Fibroblast of skin of left biceps (primary cell): Measurements from ENCODE around the gene SH3BP4.
A peak's percentile ranks its signal among the peaks of the same experiment; 100 is the strongest.
"Not testable (repeated sequence)": the region's sequence is repeated elsewhere in the genome, so short reads cannot be mapped to it uniquely, and the experiment has no call there.

Experiments used
- DNase-seq, 2 experiments: peaks; one replicate each; pipeline ENCODE4 v3.0.0-alpha.2; 2013; ENCODE audit warnings: low read depth in 2 of 2

The SH3BP4 gene

GRCh38 chr2:235010117-235010714 lies 58.4 kb downstream of the SH3BP4 start:
- DNase-seq = no peak

GRCh38 chr2:235011607-235011928 lies 59.8 kb downstream of the SH3BP4 start:
- no peak for DNase-seq

- DNase-seq = no peak
Observed at GRCh38 chr2:235011929-235012631, 60.3 kb downstream of the SH3BP4 start.

DNA sequence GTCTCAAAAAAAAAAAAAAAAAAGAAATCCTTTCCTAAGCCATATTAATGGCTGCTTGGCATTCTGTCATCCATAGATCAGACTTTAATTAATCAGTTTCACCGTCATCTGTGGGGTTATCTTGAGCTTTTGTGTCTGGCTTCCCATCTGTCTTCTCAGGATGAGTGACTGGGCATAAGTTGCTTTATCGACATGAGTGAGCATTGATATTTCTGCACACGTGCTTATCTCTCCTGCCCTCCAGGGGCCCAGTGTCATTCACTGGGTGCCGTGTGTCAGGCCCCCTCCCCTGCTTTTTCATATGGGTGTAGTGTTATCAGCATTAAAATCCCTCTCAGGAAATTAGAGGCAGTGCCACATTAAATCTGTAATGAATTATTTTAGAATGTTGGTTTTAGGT lies 65.6 kb downstream of the SH3BP4 start:
- DNase-seq = no peak

DNA sequence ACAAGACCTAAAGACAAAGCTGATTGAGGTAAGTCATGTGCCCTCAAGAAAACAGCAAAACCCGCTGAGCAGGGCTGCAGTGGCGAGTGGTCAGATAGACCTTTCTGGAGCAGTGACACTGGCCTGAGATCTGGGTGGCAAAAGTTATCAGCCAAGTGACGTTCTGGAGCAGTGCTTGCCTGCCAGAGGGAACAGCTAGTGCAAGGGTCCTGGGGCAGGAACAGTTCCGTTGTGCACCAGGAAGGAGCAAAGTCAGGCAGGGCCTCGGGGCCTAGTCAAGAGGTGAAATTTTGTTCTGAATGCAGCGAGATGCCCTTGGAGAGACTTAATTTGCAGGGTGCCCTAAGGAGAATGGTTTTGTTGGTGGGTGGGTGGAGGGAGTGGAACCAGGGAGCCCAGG lies 67.0 kb downstream of the SH3BP4 start:
- no peak for DNase-seq

DNA sequence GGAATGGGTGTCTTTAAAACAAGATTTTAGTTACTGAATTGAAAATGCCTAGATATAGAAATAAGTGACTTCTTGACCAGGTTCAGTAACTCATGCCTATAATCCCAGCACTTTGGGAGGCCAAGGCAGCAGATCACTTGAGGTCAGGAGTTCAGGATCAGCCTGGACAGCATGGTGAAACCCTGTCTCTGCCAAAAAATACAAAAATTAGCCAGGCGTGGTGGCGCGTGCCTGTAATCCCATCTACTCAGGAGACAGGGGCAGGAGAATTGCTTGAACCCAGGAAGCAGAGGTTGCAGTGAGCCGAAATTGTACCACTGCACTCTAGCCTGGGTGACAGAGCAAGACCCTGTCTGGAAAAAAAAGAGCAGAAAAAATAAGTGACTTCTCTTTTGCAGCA lies 68.3 kb downstream of the SH3BP4 start:
- DNase-seq = not testable (repeated sequence)

DNA sequence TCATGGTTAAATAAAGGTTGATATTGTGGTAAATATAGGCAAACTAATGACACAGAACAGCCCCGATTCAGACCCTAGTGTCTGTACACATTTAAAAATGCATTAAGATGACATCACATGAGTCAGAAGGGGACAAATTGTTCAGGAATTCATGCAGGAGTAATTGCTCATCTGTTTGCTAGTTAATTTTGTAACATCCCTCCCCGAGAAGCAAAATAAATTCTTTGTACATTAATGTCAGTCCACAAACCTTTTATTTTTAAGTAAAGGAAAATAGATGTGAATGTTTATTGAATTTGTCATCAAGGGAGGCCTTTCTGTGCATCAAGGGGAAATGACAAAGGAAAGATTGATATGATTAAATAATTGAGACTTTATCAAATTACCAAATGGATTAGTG lies 69.9 kb downstream of the SH3BP4 start:
- DNase-seq = peak; percentile 78

DNA sequence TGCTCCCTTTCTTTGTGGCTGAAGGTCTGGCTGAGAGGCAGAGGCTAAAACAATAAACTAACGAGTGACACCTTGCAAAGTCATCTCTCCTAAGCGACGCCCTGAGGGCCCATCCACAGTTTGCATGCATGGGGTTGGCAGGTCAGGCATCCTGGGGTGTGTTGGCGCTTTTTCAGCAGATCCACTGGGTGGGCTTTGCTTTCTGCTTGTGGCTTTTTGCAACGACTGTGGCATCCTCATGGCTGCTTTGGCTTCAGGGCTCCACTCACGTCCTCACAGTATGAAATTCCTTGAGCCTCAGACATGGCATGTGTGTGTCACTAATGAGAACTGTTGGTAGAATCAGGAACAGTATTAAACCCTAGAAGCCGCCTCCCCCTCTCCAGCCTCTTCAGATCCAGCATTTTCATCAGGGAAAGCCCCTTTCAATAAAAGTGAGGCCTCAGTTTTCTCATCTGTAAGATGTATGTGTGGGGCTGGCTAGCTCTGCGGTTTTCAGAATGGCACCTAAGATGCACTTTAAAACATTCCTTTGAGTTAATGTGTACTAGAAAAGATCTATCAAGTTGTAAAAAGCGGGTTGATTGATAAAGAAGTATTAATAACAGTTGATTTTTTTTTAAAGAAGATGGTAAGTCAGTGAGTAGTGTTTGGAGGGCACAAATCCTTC lies 72.5 kb downstream of the SH3BP4 start:
- DNase-seq = peak in 1 of 2 experiments; percentile 15

DNA sequence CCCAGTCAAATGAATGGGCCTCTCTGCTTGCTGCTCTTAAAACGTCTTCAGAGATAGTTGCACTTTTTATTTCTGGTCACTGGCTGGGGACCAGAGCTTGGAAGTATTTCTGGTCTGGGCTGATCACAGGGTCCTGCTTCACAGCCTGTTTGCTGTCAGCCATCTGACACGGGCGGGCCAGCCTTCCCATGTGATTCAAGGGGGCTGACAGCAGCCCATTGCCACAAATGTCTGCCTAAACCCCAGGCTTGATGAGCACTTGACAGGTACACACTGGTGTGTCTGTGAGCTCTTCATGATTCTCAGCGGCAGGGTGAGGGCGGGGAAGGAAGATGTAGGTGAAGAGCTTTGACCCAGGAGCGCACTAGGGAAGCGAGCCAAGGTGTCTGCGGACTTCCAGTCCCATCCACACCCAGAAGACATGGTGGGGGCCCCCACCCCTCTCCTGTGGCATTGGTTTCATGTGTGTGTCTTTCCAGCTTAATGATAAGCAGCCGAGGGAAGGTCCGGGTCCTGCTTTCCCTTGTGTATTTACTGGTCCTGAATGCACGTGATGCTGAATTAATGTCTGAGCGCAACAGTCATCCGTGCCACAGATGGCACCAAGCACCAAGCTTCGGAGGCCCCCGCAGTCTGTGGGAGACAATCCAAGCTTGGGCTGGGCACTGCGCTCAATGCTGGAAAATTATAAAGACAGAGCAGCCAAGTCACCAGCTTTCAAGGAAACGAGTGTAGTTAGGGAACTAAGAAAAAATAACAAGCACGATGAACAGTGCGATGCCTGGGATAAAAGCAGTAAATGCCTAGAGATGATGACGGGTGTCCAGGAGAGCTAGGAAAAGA lies 73.3 kb downstream of the SH3BP4 start:
- no peak for DNase-seq

DNA sequence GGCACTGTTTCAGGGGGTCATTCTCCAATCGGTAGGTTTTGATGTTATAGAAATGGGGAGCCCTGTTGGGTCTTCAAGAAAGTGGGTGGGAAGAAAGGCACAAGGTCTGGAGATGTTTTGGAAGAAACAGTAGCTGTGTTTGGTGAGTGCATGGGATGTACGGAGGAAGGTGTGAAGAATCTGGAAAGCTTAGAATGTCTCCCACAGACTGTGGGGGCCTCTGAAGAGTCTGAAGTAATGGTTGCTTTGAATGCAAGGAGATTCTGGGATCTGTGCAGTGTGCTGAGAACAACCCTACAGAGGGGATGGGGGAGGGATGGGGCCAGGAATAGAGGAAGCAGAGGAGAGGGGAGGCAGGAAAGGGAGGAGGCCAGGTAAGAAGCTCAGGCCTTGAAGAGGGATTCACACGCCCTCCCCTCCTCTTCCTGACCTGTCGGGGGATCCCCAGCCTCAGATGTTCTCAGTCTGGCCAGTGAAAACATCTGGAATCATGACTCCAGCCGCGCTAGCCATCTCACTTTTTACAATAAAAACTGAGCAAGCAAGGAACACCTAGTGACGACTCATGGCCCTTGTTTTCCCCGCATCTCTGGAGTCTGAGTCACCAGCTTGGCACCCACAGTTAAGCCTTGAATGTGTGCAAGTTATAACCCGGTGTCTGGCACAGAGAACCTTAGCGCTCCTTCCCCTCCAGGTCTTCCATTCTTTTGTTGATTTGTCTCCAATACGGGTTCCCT lies 74.2 kb downstream of the SH3BP4 start:
- DNase-seq = no peak

DNA sequence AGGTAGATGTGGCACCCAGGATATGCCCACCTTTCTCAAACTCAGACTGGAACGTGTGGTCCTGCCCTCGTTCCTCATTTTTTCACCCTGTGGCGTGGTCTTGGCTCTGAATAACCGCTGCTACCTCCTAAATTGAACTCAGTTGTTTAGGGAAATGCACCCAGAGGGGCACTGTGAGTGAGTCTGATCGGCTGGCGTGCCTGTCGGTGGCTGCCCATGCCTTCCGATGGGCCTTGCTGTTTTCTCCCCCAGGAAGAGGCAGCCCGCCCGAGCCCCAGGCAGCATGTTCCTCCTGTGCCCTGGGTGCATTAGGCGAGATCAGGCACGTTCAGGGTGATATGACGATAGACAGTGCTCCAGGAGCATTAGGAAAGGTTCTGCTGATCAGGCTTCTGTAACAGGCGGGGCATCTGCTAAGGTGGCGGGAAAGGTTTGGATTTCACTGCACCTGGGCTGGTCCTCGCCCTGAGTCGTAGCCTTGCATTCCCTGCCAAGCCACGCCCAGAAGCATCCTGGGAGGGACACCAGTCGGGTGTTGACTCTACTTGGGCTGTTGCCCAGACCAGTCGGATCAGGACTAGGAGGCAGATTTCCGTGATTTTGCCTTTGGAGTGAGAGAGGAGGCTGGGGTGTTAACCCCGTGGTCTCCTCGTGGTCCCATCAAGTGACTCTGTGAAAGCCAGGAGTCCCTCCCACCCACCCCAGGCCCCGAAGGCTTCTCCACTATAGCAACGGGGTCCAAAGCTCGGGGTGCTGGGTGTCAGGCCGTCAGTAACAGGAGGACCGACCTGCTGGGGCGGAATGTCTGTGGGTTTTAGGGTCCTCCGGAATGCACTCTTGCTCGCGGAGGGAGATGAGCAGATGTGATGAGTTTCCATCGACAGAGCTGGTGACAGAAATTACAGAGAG lies 75.1 kb downstream of the SH3BP4 start:
- no peak for DNase-seq

DNA sequence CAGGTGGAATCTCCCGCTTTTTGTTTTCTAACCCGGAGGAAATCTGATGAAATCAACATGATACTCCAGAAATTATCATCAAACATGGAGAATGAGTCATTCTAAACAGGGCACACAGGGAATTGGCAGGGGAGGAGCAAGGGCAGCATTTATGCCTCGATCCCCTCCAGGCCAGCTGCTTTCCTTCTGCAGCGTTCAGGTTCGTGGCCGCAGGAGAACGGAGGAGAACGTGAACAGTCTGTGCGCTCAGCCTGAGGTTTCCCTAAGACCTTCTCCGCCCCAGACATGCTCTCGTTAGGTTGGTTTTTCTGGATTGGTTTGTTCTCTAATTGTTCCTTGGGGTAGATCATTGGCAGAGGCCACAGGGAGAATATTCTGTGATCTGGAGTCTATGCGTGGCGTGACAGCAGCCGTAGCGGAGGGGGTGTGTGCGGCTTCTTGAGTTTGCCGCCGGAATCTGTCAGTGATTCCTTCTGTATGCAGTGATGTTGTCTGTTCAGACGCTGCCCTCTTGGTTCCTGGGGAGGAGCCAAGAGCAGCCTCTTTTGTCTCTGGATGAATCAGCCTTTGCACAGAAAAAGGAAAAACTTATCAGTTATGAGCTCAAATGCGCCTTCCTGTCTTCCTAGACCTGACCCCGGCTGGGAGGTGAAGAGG lies 75.9 kb downstream of the SH3BP4 start:
- peak in 1 of 2 experiments; percentile 42 for DNase-seq

GRCh38 chr2:235028646-235029045 lies 76.8 kb downstream of the SH3BP4 start:
- DNase-seq = no peak

GRCh38 chr2:235029054-235029453 lies 77.2 kb downstream of the SH3BP4 start:
- no peak for DNase-seq

- no peak for DNase-seq
Observed at GRCh38 chr2:235030126-235030525, 78.3 kb downstream of the SH3BP4 start.

DNA sequence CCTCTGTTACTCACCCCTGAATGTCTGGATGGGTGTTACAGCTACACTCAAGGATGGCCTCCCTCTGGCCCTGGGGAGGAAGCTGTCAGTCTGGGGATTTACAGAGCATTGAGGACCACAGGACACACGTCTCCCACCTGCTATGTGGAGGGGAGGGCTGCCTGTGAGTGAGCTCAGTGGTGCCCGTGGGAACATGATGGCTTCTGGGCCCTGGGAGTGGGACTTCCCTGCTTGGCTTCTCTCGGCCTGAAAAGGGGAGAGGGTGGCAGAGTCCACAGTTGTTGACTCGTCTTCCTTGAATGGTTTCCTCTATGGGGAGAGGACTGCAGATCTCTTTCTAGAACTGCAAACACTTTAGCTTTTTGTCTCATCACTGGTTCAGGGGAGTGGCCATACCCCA lies 79.1 kb downstream of the SH3BP4 start:
- no peak for DNase-seq

- DNase-seq = no peak
Observed at GRCh38 chr2:235031686-235032373, 80.0 kb downstream of the SH3BP4 start.

DNA sequence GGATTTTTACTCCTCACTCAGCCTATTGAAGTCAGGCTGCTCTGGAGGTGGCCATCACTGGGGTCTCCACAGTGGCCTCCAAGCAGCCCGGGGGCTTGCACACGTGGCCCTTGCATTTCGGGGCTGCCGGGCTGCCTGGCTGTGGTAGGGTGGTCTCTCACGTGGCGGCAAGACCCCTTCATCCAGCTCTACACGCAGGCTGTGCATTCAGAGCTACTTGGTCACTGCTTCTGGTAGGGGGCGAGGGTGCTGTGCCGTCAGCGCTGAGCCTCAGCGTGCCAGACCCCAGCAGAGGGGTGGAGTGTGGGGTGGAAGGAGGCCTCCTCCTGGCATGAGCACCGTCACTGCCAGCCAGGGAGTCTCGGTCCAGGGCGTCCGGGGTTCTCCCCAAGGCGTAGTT lies 80.6 kb downstream of the SH3BP4 start:
- DNase-seq = no peak

DNA sequence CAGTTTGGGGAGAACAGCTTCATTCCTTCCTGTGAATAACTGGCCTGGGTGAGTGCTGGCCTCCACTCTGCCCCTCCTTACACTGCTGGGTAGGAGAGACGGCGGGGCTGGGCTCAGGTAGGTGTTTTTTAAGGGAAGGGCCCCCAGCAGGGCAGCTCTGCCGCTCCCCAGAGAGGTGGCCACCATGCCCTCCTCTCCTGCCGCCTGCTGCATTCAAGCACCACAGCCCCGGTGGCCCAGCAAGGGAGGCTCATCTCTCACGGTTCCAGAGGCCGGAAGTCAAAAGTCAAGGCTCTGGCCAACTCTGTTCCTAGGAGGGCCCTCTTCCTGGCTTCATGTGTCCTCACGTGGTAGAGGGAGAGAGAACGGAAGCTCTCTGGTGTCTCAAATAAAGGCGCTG lies 81.1 kb downstream of the SH3BP4 start:
- no peak for DNase-seq
